GM19043 (cell line): ENCODE data around the gene RGS19.
"Not testable (repeated sequence)": the region's sequence is repeated elsewhere in the genome, so short reads cannot be mapped to it uniquely, and the experiment has no call there.

Experiments used
- ATAC-seq: cut with Tn5 transposase; IDR thresholded peaks from one replicate; pipeline ENCODE4 v1.9.1; 2021; ENCODE audit warnings: low read depth; ENCODE audit not compliant: unreplicated experiment

The RGS19 gene, protein sequence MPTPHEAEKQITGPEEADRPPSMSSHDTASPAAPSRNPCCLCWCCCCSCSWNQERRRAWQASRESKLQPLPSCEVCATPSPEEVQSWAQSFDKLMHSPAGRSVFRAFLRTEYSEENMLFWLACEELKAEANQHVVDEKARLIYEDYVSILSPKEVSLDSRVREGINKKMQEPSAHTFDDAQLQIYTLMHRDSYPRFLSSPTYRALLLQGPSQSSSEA

DNA sequence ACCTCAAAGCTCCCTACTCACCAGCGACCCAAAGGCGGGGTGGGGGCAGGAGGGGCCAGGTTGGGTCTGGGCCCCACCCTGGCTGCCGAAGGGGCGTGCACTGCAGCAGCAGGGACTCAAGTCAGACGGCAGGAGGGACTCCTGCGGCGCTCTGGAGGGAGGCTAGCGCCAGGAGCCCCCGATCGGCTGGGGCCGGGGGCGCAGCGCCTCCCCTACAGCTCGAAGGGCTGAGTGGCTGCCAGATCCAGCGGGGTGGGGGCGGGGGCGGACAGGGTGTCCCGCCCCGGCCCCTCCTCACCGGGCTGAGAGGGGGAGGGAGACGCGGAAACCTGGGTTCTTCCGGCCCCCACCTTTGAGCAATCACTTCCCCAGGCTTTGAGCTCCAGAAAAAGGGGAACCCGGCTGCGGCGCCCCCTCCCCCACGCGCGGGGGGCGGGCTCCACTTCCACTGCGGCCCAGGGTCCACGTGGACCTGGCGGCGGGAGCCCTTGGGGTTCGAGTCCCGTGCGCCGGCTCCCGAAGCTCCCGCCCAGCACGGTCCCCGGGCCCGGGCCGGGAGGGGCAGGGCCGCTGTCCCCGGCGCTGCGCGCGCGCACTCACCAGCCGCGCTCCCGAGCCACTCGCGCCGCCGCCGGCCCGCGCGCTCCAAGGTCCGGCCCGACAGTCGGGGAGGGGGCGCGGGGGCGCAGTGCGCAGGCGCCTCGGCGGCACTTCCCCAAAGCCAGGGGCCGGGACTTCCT, at the start of gene RGS19:
RGS19 (minus strand) TSS at position 246 of the 740 bp plus-strand sequence. CDS start 2,632 bp downstream, outside the sequence.
- no peak for ATAC-seq

DNA sequence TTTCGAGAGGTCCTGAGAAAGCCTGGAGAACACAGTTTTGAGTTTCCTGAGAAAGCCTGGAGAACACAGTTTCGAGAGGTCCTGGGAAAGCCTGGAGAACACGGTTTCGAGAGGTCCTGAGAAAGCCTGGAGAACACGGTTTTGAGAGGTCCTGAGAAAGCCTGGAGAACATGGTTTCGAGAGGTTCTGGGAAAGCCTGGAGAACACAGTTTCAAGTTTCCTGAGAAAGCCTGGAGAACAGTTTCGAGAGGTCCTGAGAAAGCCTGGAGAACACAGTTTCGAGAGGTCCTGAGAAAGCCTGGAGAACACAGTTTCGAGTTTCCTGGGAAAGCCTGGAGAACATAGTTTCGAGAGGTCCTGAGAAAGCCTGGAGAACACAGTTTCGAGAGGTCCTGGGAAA, 44.2 kb upstream of the RGS19 start:
- ATAC-seq = not testable (repeated sequence)

DNA sequence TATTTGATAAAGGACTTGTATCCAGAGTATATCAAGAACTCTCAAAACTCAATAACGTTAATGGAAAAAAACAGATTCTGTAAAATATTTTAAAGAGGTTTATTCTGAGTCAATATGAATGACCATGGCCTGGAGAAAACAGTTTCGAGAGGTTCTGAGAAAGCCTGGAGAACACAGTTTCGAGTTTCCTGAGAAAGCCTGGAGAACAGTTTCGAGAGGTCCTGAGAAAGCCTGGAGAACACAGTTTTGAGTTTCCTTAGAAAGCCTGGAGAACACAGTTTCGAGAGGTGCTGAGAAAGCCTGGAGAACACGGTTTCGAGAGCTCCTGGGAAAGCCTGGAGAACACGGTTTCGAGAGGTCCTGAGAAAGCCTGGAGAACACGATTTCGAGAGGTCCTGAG, 43.6 kb upstream of the RGS19 start:
- ATAC-seq = not testable (repeated sequence)

DNA sequence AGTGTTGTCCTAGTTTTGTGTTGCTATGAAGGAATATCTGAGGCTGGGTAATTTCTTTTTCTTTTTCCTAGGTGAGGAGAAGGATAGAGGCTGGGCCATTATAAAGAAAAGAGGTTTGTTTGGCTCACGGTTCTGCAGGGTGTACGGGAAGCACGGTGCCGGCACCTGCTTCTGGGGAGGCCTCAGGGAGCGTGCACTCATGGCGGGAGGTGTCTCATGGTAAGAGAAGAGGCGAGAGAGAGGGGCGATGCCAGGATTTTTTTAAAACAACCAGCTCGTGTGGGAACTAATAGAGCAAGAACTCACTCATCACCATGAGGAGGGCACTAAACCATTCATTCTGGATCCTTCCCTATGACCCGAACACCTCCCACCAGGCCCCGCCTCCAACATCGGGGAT, 42.3 kb upstream of the RGS19 start:
- no peak for ATAC-seq

DNA sequence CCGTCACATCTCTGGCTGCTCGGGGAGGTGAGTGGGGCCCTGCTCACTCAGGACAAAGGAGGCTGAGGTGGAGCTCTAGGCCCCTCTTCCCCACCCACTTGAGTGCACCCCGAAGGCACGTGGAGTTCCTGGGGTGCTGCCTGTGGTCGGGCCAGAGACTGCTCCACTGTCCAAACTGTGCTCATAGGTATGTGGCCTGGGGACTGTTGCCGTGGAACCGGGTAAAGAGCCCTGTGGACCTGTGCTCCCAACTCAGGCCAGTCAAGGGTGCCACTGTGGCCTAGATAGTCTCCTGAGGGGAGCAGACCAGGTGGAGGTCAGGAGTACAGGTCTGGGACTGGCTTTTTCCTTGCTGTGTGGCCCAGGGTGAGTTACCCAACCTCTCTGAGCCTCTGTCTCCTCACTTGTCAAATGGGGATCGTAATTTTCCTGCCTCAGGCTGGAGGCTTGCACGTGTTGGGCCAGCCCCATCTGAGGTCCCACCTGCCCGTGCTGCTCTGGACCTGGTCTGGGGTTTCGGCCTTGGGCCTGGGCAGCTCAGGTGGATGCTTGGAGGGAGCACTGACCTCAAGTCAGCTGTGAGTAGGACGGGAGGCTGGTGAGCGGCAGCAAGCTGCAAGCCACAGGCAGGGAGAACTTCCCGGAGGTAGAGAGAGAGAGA, 40.5 kb upstream of the RGS19 start:
- no peak for ATAC-seq

DNA sequence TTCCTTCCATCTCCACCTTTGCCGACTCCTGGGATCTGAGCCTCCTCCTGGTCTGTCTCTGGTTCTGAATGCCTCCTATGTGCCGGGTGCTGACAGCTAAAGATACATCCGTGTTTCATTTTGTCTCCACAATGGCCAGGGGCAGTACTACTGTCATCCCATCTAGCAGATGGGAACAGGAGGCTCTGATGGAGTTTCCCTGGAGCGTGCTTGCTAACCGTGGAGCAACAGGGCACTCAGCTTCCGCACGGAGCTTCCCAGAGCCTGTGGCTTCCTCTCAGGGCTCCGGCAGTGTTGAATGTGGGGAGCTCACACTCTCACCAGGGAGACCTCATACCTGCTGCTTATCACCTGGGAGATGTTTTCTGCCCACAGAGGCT, 40.0 kb upstream of the RGS19 start:
- ATAC-seq = no peak

DNA sequence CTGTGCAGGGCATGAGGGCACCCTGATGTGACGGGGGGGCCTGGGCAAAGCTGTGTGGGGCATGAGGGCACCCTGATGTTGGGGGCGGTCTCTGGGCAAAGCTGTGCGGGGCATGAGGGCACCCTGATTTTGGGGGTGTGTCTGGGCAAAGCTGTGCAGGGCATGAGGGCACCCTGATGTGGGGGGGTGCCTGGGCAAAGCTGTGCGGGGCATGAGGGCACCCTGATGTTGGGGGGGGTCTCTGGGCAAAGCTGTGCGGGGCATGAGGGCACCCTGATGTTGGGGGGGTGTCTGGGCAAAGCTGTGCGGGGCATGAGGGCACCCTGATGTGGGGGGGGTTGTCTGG, 38.1 kb upstream of the RGS19 start:
- ATAC-seq = not testable (repeated sequence)

DNA sequence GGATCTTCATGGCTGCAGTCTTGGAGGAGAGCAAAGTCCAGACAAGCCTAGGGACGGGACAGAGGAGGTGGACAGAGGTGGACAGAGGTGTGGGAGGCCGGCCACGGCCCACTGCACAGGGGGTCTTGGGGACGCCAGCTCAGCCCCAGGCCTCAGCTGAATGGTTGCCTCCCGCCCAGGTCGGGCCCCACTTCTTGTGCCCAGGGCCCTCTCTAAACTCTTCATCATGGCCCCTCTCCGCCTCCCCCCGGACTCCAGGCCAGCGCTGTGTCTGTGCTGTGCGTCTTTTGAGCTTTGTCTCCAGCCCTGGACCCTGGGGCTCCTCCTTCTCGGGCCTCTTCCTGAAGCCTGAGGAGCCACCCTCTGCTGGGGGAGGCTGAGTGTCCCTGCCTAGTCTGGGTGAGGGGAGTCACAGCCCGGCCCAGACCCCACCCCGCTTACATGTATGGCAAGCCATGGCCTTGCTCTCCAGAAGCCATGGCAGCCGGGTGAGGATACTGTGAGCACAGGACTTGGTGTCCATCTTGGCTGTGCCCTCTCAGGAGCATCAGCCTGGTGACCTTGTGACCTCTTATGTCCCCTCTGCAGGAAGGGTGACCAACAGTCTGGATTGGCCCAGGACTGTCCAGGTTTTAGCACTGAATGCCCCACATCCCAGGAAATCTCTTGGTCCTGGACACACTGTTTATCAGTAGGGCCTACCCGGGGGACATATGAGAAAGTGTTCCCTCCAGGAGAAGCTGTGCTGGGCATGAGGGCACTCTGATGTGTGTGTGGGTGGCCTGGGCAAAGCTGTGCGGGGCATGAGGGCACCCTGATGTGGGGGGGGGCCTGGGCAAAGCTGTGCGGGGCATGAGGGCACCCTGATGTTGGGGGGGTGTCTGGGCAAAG, 37.5 kb upstream of the RGS19 start:
- no peak for ATAC-seq

DNA sequence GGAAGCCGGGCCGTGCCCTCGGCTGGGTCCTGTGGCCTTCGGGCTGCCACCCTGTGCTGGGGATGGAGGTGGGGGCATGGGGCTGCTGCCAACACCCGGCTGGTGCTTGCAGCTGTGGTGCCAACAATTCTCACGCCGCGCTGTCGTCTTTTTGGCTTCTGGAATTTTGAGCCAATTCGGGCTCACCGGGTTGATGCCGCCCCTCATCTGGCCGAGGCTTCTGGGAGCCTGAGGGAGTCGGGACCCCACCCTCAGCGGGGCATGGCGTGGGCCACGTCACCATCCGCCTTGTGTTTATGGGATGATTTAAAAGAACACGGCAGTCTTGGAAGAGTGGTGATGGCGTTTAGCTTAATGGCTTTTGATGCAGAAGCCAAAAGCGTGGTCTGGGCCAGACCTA, 36.7 kb upstream of the RGS19 start:
- no peak for ATAC-seq

DNA sequence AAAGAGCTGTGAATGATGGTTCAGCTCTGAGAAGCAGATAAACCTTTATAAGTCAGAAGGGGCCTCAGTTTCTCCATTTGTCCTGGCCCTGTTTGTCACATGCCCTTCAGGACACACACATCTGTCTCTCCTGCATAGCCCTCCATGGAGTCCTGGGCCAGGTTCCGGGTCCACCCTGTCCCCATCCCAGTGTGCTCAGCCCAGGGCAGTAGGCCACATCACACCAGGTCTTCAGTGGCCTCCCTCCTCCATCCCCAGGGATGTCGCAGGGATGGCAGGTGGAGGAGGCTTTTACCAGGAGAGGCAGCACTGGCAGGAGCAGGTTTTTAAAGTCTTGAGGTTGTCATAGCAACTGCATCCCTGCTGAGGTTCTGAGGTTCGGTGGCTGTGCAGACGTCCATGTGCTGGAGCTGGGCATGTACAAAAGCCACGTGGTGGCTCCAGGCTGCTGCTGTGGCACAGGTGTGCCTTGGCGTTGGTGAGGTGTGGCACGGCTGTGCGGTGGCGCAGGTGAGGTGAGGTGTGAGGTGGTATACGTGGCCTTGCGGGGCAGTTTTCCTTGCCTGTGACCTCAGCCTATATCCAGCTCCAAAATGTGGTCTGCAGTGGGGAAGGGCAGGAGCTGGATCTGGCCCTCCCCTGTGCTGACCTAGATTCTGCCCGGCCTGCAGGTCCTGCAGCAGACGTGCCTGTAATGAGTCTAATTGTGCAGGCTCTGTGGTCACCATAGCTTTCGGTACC, 36.0 kb upstream of the RGS19 start:
- no peak for ATAC-seq

DNA sequence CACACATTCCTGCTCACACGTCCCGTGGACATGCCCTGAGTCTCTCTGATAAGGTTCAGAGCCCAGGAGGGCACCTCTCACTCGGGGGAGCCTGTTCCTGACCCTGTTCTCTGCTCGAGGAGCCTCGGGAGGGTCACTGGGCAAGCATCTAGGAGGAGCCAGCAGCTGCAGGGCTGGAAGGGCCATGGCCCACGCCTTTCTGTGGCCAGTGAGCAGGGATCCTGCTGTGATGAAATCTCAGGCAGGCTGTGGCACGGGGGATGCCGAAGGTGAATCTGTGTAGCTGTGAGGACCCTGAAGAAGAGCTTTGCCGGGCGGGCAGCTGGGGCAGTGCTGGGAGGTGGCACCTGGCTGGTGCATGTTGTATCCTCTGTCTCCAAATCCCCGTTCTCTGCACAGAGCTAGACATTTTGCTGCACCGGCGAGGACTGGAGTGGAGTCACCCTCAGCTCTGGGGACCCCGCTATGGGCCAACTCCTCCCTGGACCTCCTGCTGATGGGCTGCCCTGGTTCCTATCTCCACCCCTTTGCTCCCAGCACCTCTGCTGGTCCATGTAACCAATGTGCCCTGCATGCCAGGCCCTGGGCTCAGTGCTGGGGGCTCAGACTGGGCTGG, 35.1 kb upstream of the RGS19 start:
- no peak for ATAC-seq

DNA sequence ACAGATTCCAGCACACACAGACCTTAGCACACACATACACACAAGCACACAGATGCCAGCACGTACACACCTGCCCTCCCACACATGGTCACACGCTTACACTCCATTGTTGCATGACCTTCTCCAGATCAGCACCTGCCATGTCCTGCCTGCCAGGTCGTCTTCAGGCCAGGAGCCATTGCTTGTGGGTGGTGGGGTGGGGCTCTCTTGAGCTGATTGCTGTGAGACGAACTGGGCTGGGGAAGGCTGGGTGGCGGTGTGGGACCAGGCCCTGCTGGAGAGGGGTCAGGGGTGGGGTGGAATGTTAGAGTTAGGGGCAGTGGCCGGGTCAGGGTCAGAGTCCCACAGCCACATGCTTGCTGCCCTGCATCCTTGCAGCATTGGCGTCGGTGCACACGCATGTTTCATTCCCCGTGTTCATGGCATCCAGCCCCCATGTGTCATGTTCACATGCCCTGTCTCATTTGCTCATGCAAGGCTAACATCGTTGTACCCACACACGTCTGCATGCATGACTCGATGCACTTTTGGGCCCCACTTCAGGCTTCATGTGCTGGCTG, 34.6 kb upstream of the RGS19 start:
- no peak for ATAC-seq

DNA sequence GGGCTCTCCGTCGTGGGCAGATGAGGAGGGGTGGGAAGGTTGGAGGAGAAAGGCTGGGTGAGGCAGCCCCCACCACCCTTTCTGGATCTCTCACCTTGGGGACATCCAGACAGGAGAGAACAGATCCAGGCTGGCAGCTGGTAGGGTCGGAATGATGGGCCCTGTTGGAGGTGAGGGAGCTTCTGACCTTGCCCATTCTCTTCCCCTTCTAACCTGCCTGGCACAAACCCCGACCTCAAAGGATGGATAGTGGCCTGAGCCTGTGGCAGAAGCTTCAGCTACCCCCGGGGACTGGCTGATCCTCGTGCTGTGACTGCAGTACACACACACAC, 34.1 kb upstream of the RGS19 start:
- no peak for ATAC-seq

DNA sequence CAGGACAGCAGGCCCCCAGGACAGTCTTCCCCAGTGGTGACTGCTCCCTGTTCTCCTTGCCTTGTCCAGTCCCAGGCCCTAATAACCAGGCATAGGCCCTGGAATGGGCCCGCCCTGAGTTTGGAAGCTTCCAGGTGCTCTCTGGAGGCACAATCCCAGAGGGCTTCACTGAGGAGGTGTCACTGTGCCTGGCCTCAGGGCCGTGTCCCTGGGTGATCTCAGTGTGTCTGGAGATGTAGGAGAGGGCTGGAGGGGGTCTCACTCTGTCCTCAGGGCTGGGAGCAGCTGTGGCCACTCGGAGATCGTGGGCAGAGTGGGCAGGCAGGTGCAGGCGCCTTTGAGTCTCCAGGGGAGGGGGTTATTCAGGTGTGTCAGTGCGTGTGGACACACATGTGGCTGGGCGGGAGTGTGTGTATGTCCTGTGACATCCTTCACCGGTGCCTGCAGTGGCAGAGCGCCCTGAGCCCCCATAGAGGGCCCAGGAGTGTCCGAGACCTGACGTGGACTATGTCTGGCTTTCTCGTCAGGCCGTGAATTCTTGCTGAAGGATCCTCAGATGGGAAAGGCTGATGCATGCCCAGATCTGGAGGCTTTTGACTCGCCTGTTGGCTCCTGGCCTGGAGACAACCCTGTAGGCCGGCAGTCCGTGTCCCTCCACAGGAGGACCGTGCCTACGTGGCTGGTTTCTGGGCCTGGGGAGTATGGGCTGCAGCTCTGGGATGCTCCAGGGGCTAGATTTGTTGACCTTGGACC, 33.5 kb upstream of the RGS19 start:
- no peak for ATAC-seq

DNA sequence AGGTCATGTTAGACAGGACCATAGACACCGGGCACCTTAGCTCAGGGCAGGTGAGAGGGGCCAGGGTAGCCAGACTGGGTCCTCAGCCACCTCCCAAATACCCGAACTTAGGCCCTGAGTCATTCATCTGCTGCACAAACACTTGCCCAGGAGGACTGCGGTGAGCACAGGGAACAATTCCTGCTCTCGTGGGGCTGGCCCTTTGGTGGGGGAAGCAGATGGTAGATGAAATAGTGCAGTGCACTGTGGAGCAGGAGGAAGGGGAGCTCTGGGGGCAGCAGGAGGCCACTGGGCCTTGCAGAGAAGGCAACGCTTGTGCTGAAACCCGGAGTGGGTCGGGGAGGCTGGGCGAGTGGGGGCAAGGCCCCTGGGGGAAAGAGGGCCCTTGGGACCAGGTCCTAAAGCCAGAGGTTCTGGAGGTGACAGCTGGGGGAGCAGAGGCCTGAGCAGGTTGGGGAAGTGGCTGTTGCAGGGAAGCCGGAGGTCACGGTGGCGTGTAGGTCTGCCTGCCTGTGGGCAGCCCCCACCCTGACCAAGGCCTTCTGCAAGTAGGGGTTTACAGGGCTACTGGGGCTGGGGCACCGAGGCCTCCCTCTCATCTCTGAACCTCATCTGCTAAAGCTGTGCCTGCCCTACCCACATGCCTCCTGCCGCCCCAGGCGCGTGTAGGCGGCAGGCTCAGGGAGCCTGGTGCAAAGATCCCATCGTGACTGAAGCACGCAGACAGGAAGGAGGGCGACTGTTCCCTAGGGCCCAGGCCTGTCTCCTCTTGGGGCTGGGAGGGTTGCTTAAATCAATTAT, 32.7 kb upstream of the RGS19 start:
- no peak for ATAC-seq

DNA sequence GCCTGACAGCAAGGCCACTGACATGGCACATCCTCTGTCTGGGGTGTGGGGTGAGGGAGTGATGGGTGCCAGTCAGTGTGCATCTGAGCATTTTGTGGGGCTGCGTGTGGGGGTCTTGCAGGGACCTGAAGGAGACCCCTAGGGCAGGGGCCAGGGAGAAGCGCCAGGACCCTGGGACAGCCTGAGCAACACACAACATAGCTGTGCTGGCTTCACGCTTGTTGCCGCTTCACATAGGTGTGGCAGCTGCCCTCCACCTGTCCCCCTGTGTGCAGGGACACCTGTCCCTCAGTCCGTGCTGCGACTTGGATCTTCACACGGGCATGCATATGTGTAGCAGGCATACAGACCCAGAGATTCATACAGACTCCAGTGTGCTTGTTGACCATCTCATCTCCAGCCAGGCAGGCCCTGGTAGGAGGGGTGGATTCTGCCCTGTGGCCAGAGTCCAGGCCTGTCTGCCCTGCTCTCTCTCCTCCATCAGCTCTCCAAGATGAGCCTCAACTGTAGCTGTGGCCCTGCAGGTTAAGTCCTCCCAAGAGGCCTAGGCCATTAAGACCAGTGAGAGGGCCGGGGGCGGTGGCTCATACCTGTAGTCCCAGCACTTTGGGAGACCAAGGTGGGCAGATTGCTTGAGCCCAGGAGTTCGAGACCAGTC, 31.2 kb upstream of the RGS19 start:
- no peak for ATAC-seq

DNA sequence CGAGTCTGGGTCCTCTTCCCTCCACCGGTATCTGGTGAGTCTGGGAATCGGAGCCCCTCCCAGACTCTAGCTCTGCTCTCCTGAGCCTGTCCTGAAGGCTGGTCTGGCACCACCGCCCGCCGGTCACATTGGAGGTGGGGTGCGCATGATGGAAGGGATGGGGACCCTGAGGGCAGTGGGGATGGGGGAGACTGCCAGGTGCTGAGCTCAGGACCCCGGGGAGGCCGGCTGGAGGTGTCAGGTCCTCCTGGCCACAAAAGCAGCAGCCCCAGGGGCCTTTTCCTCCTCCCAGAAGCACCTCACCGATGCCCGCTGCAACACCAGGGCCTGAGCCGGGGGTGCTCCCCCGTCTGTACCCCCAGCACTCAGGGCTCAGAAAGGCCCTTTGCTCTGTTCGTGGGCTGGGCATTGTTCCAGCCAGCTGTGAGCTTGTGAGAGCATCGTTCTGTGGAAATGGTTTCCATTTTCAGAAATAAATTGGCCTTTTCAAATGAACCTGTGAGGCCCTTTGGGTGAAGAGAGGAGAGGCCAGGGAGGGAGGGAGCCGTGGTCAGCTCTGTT, 30.6 kb upstream of the RGS19 start:
- no peak for ATAC-seq
